ENCODE measurements around the gene C11orf24.
A peak's percentile ranks its signal among the peaks of the same experiment; 100 is the strongest.

C11orf24 gene

GRCh38 chr11:68271781-68272608, at the start of gene C11orf24:
Gene C11orf24 (minus strand): TSS chr11:68271973. CDS start chr11:68263767, 8,206 bp downstream.
- peak within 1 kb of the TSS; percentile 59 for H3K4me3 ChIP-seq (ENCODE audit: low read depth, low read length)
- TF ChIP-seq CTCF (IDR thresholded peaks at IDR 0.05; ENCODE audit: borderline replicate concordance, insufficient read depth, low read depth, low read length): no peak

- TF ChIP-seq CTCF (IDR thresholded peaks at IDR 0.05; ENCODE audit: borderline replicate concordance, insufficient read depth, low read depth, low read length): no peak
- no peak overlapping the region for H3K4me3 ChIP-seq (ENCODE audit: low read depth, low read length)
Measured at GRCh38 chr11:68317147-68317785, 45.5 kb upstream of the C11orf24 start.

GRCh38 chr11:68315171-68315920, 43.6 kb upstream of the C11orf24 start:
- no peak for TF ChIP-seq CTCF (IDR thresholded peaks at IDR 0.05; ENCODE audit: borderline replicate concordance, insufficient read depth, low read depth, low read length)
- H3K4me3 ChIP-seq (ENCODE audit: low read depth, low read length): no peak overlapping the region

GRCh38 chr11:68314203-68315170, 42.7 kb upstream of the C11orf24 start:
- peak overlapping the region; percentile 82 for H3K4me3 ChIP-seq (ENCODE audit: low read depth, low read length)
- TF ChIP-seq CTCF (IDR thresholded peaks at IDR 0.05; ENCODE audit: borderline replicate concordance, insufficient read depth, low read depth, low read length): no peak

- no peak for TF ChIP-seq CTCF (IDR thresholded peaks at IDR 0.05; ENCODE audit: borderline replicate concordance, insufficient read depth, low read depth, low read length)
- peak overlapping the region; percentile 82 for H3K4me3 ChIP-seq (ENCODE audit: low read depth, low read length)
Measured at GRCh38 chr11:68313574-68314202, 41.9 kb upstream of the C11orf24 start.
